Choroid plexus epithelial cell (primary cell): ENCODE data around the gene COG4.

Experiments used
- DNase-seq: peaks from one replicate; pipeline ENCODE4 v3.0.0-alpha.2; 2010; ENCODE audit warnings: low read depth
- H3K4me3 ChIP-seq: 2 replicates; pipeline ENCODE4 v1.5.1; 2011; ENCODE audit warnings: low read depth, mild to moderate bottlenecking, control low read depth, low read length, moderate library complexity
- CTCF ChIP-seq: conservative IDR thresholded peaks from 2 replicates; pipeline ENCODE4 v1.5.1; 2011; ENCODE audit warnings: low read depth, mild to moderate bottlenecking, control low read depth, inconsistent platforms, low read length, moderate library complexity

COG4 gene

DNA sequence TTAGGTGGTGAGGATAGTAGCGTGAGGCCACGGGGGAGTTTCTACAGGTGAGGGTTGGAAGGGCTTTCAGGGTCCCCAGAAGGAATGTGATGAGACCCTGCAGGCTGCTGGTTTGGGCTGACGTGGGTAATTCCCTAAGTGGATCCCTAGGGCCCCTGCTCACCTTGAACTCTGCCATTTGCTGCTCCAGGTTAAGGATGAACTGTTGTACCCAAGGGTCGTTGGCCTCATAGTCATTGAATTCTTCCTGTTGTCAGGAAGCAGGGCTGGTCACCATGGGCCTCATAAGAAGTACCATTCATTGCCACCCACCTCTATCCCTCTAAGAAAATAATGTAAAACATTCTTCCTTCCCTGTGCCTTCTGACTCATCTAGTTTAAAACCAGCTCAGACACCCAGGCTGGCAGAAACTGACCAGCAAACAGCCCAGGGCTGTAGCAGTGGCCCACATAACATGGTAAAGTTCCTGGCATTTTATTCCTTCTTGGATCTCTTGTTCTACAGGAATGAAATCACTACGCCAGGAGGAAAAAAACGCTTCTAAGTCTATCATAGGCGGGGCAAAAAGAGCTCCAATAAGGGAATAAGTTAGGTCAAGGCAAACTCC is 41.3 kb downstream of the COG4 start:
- no peak for TF ChIP-seq CTCF
- no peak for DNase-seq
- no peak overlapping the region for H3K4me3 ChIP-seq

GRCh38 chr16:70480127-70481105 is 42.9 kb downstream of the COG4 start:
- DNase-seq: no peak
- no peak for TF ChIP-seq CTCF
- no peak overlapping the region for H3K4me3 ChIP-seq

DNA sequence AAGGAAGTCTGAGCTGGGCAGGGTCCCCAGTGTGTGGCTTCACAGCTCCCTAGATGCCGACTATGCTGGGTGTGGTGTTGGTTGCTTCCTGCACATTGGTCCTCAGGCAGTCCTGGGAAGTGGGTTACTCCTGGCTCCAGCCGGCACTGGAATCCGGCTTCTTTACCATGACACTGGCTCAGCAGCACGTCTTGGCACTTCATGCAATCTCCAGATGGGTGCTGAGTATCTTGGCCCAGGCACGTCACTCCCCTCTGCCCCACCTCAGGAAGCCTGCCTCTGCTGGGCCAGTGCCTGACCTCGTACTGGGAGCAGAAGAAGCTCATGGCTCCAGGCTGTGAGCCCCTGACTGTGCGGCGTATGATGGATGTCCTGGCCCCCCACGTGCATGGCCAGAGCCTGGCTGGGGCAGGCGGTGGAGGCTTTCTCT is 44.4 kb downstream of the COG4 start:
- DNase-seq: peak; percentile 63
- no peak overlapping the region for H3K4me3 ChIP-seq
- no peak for TF ChIP-seq CTCF

DNA sequence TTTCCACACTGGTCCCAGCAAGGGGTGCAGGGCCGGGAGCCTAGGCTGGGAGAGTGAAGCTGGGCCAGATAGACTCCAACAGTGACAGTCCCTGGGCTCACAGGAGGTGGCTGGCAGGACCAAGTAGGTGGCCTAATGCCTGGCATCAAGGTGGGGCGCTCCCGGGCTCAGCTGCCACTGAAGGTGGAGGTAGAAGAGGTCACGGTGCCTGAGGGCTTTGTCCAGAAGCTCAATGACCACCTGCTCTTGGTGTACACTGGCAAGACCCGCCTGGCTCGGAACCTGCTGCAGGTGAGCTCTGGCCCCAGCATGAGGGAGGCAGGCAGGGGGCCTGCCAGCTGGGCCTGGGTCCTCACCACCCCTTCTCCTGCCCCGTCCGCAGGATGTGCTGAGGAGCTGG is 45.2 kb downstream of the COG4 start:
- no peak overlapping the region for H3K4me3 ChIP-seq
- TF ChIP-seq CTCF: no peak
- no peak for DNase-seq

DNA sequence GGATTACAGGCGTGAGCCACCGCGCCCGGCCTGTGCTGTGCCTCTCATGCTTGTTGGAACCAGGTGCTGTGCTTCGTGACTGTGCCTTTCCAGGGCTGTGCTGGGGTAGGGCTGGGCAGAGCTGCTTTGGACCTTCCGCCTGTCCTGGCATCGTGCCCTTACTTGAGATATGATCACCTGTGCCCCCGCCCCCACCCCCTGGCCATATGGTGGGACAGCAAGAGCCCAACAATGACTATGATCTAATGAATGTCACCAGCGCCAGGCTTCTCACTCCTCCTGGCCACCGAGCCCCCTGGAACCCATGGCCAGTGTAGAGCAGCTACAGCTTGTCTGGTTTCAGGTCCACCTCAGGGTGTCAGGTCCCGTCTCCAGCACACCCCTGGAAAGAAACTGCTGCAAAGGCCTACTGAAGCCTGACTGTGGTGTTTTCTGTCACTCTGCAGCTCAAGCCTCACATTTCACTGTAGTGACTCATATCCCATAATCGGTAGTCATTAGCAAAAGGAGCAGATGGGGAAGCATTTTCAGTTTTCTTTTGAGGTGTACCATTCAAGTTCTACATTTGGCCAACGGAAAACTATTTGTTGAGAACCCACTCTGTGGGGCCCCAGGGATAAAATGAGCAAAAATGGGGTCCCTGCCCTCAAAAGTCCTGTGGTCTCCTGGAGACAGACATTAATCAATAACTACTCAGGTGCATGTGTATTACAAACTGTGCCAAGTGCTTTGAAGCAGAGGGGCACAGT is 46.9 kb downstream of the COG4 start:
- no peak overlapping the region for H3K4me3 ChIP-seq
- TF ChIP-seq CTCF: no peak
- peak; percentile 84 for DNase-seq

DNA sequence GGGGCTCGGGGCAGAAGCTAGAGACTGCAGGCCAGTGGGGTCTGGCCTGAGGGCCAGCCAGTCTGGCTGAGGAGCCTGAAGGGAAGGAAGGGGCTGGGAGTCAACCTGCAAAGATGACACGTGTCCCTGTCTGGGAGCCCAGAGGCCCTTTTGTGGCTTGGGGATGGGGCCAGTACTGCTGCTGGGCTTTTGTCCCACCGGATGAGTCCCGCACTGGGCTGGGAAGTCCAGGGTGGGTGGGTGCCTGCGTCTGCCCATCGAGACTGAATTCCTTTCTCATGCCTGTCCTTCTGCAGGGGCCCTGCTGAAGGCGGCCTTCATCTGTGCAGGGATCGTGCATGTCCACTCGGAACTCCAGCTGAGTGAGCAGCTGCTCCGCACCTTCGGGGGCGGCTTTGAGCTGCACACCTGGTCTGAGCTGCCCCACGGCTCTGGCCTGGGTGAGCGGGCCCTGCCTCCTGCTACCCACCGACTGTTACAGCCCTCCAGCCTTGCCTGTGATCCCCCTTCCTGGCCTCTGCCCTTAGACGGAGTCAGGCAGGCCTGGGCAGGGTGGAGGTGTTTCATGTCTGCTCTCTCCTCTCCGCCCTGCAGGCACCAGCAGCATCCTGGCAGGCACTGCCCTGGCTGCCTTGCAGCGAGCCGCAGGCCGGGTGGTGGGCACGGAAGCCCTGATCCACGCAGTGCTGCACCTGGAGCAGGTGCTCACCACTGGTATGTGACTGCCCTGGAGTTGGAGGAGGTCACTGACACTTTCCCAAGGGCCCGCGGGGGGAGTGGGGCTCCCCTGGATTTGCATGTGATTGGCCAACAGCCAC is 48.1 kb downstream of the COG4 start:
- DNase-seq: no peak
- H3K4me3 ChIP-seq: no peak overlapping the region
- no peak for TF ChIP-seq CTCF
